ENCODE results near the gene KRT72.

DNA sequence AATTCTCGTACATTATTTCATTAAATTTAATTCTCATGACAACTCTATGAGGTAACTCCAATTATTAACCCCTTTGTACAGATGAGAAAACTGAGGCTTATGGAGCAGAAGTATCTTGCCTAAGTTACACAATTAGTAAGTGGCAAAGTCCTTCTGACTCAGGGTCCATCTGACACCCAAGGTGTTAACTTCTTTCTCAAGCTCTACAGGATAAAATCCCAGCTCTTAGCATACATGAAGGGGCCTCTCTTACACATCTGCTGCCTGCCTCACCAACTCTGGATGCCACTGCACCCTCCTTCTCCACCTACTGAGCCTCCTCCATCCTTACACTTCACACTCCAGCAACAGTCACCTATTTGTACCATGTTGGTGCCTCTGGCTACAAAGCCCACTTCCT lies 4.3 kb upstream of the KRT72 start:
- TF ChIP-seq, protein P1, sequence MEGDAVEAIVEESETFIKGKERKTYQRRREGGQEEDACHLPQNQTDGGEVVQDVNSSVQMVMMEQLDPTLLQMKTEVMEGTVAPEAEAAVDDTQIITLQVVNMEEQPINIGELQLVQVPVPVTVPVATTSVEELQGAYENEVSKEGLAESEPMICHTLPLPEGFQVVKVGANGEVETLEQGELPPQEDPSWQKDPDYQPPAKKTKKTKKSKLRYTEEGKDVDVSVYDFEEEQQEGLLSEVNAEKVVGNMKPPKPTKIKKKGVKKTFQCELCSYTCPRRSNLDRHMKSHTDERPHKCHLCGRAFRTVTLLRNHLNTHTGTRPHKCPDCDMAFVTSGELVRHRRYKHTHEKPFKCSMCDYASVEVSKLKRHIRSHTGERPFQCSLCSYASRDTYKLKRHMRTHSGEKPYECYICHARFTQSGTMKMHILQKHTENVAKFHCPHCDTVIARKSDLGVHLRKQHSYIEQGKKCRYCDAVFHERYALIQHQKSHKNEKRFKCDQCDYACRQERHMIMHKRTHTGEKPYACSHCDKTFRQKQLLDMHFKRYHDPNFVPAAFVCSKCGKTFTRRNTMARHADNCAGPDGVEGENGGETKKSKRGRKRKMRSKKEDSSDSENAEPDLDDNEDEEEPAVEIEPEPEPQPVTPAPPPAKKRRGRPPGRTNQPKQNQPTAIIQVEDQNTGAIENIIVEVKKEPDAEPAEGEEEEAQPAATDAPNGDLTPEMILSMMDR (IDR thresholded peaks at IDR 0.05), result no peak
- no peak for TF ChIP-seq POLR2A (IDR thresholded peaks at IDR 0.05)
- TF ChIP-seq POLR2AphosphoS5 (IDR thresholded peaks at IDR 0.05), result no peak

Measured in breast epithelium (tissue), 3 donors.